CD8-positive, alpha-beta memory T cell (primary cell): ENCODE measurements around the gene EIF2D. TPM values are rescaled to one million over a fixed set of nuclear protein-coding genes. Genes with fewer than 3 reads are reported as not detected.

ENCODE experiments used
- CTCF ChIA-PET: fragments of 350-600 bp; sonication (Branson Sonifier 250); formaldehyde crosslinking; loops from one replicate; lab custom pipeline; 2021; ENCODE audit warnings: antibody characterized with exemption; lab: Charles Lee
- POLR2A ChIA-PET: fragments of 350-600 bp; sonication (Branson Sonifier 250); formaldehyde crosslinking; loops from one replicate; lab custom pipeline; 2021; ENCODE audit warnings: antibody characterized with exemption; lab: Charles Lee
- DNase-seq, 5 donors: peaks; one replicate each; pipeline versions ENCODE4 v3.0.0 to v3.0.0-alpha.2; 2020 to 2022; ENCODE audit warnings: mixed read lengths in 1 of 5
- H3K27ac ChIP-seq: one replicate; pipeline ENCODE4 v1.7.0; 2013; ENCODE audit warnings: low read depth, mild to moderate bottlenecking, low read length, moderate library complexity
- H3K27me3 ChIP-seq: 2 replicates; pipeline ENCODE4 v1.7.0; 2013; ENCODE audit warnings: low read length, mild to moderate bottlenecking; ENCODE audit not compliant: insufficient read depth, poor library complexity, severe bottlenecking
- H3K36me3 ChIP-seq: 2 replicates; pipeline ENCODE4 v1.7.0; 2013; ENCODE audit warnings: mild to moderate bottlenecking, low read length, moderate library complexity; ENCODE audit not compliant: insufficient read depth
- H3K4me1 ChIP-seq: 2 replicates; pipeline ENCODE4 v1.7.0; 2013; ENCODE audit warnings: mild to moderate bottlenecking, low read length, moderate library complexity; ENCODE audit not compliant: insufficient read depth
- H3K4me3 ChIP-seq: 2 replicates; pipeline ENCODE4 v1.7.0; 2013; ENCODE audit warnings: mild to moderate bottlenecking, low read length
- H3K9me3 ChIP-seq: 2 replicates; pipeline ENCODE4 v1.7.0; 2013; ENCODE audit warnings: mild to moderate bottlenecking, low read length
- H3K27ac Mint-ChIP-seq, 8 donors: one replicate each; pipeline ENCODE4 v1.8.0; 2020 to 2021; ENCODE audit warnings: mixed read lengths in 8 of 8, mild to moderate bottlenecking in 6 of 8, inconsistent platforms in 3 of 8, moderate library complexity in 3 of 8
- H3K27me3 Mint-ChIP-seq, 2 donors: one replicate each; pipeline ENCODE4 v1.8.0; 2020 to 2021; ENCODE audit warnings: mixed read lengths in 2 of 2, mild to moderate bottlenecking in 1 of 2, moderate library complexity in 1 of 2
- H3K36me3 Mint-ChIP-seq, 3 donors: one replicate each; pipeline ENCODE4 v1.8.0; 2020 to 2021; ENCODE audit warnings: mixed read lengths in 3 of 3, inconsistent platforms in 1 of 3, mild to moderate bottlenecking in 1 of 3
- H3K4me1 Mint-ChIP-seq, 3 donors: one replicate each; pipeline ENCODE4 v1.8.0; 2020 to 2021; ENCODE audit warnings: mixed read lengths in 3 of 3, inconsistent platforms in 1 of 3, mild to moderate bottlenecking in 1 of 3
- H3K4me3 Mint-ChIP-seq, 7 donors: one replicate each; pipeline ENCODE4 v1.8.0; 2020 to 2021; ENCODE audit warnings: mixed read lengths in 7 of 7, mild to moderate bottlenecking in 6 of 7, moderate library complexity in 4 of 7, inconsistent platforms in 2 of 7
- H3K9me3 Mint-ChIP-seq, 5 donors: one replicate each; pipeline ENCODE4 v1.8.0; 2020 to 2022; ENCODE audit warnings: mixed read lengths in 5 of 5, mild to moderate bottlenecking in 3 of 5, moderate library complexity in 2 of 5, inconsistent platforms in 1 of 5
- polyA plus RNA-seq: library from polyadenylated mRNA; unstranded; fragments of 300-500 nt; fragmentation: Illumina TruSeq; gene quantifications from one replicate; pipeline ENCODE4 v1.2.3, GENCODE V29; 2021
- total RNA-seq, 2 experiments: library from RNA; stranded (reverse); gene quantifications; one replicate each; pipeline ENCODE4 v1.2.3, GENCODE V29; 2021

EIF2D gene
- total and polyA plus RNA-seq, 3 experiments from 2014 or later = 35.3 to 88.7 (median 82.7) TPM

- no peaks in the 10 kb centered on the region for H3K27me3 ChIP-seq
- CTCF ChIA-PET = interaction anchor here (1.0 to 19.8 kb wide), 13 partner anchors 9 to 108 kb away, joined by 3 to 503 read pairs (median 5); partner anchors contain the start of gene EIF2D
- peak overlapping the region; percentile 86 to 100 (median 98) for H3K4me3 Mint-ChIP-seq
- peaks cover 70% of the 10 kb centered on the region for H3K4me1 ChIP-seq
- H3K36me3 Mint-ChIP-seq = peaks cover 2 to 24% (median 4%) of the 10 kb centered on the region in 3 donors
- peaks cover 67 to 74% (median 73%) of the 10 kb centered on the region in 3 donors for H3K4me1 Mint-ChIP-seq
- H3K9me3 ChIP-seq = no peaks in the 10 kb centered on the region
- no peak overlapping the region for H3K4me3 ChIP-seq
- no peaks in the 10 kb centered on the region for H3K9me3 Mint-ChIP-seq
- peak overlapping the region; percentile 76 to 97 (median 95) for H3K27ac Mint-ChIP-seq
- H3K36me3 ChIP-seq = no peaks in the 10 kb centered on the region
- peak overlapping the region; percentile 92 for H3K27ac ChIP-seq
- POLR2A ChIA-PET = interaction anchor here (1.0 to 7.3 kb wide), 2 partner anchors 21 to 27 kb away, joined by 5 to 45 read pairs; no protein-coding TSS in a partner anchor
- DNase-seq = no peak
- peaks cover 0 to 1% of the 10 kb centered on the region in 2 donors for H3K27me3 Mint-ChIP-seq
These were observed 57.4 kb downstream of the EIF2D start for GRCh38 chr1:206554701-206555472.

GRCh38 chr1:206554211-206554610, 58.1 kb downstream of the EIF2D start:
- POLR2A ChIA-PET = interaction anchor here (7.3 kb wide), 1 partner anchor 28 kb away, joined by 45 read pairs; no protein-coding TSS in a partner anchor
- CTCF ChIA-PET = interaction anchor here (0.8 to 19.8 kb wide), 7 partner anchors 8 to 59 kb away, joined by 3 to 503 read pairs (median 4); no protein-coding TSS in a partner anchor
- no peak overlapping the region for H3K27ac ChIP-seq
- H3K4me3 ChIP-seq = no peak overlapping the region
- H3K9me3 Mint-ChIP-seq = no peaks in the 10 kb centered on the region
- no peaks in the 10 kb centered on the region for H3K36me3 ChIP-seq
- H3K4me3 Mint-ChIP-seq = peak overlapping the region in 1 of 7 donors; percentile 34
- no peaks in the 10 kb centered on the region for H3K27me3 ChIP-seq
- no peaks in the 10 kb centered on the region for H3K9me3 ChIP-seq
- H3K4me1 Mint-ChIP-seq = peaks cover 61 to 67% (median 66%) of the 10 kb centered on the region in 3 donors
- DNase-seq = no peak
- H3K27ac Mint-ChIP-seq = peak overlapping the region; percentile 76 to 97 (median 95)
- peaks cover 65% of the 10 kb centered on the region for H3K4me1 ChIP-seq
- H3K36me3 Mint-ChIP-seq = peaks cover 0 to 18% (median 4%) of the 10 kb centered on the region in 3 donors
- H3K27me3 Mint-ChIP-seq = peaks cover 0 to 1% of the 10 kb centered on the region in 2 donors

GRCh38 chr1:206551986-206552326, 60.3 kb downstream of the EIF2D start:
- H3K36me3 Mint-ChIP-seq = peaks cover 0 to under 1% (median 0%) of the 10 kb centered on the region in 3 donors
- peak; percentile 71 to 91 (median 83) for DNase-seq
- Histone ChIP-seq H3K4me3 (no peak overlapping the region), H3K36me3 (no peaks in the 10 kb centered on the region), H3K27me3 (no peaks in the 10 kb centered on the region), H3K9me3 (no peaks in the 10 kb centered on the region), H3K27ac (no peak overlapping the region), H3K4me1 (peaks cover 65% of the 10 kb centered on the region)
- H3K9me3 Mint-ChIP-seq = no peaks in the 10 kb centered on the region
- H3K4me1 Mint-ChIP-seq = peaks cover 57 to 64% (median 61%) of the 10 kb centered on the region in 3 donors
- peaks cover 0 to 4% of the 10 kb centered on the region in 2 donors for H3K27me3 Mint-ChIP-seq
- H3K4me3 Mint-ChIP-seq = peak overlapping the region; percentile 4 to 79 (median 60)
- CTCF ChIA-PET = interaction anchor here (0.6 to 19.8 kb wide), 25 partner anchors 8 to 183 kb away, joined by 3 to 503 read pairs (median 4); partner anchors contain the start of genes DYRK3, EIF2D and IKBKE
- H3K27ac Mint-ChIP-seq = peak overlapping the region; percentile 84 to 100 (median 96)
- POLR2A ChIA-PET = interaction anchor here (0.6 to 2.2 kb wide), 12 partner anchors 11 to 60 kb away, joined by 3 to 15 read pairs (median 5); partner anchors contain the start of gene EIF2D

GRCh38 chr1:206551296-206551985, 60.8 kb downstream of the EIF2D start:
- Mint-ChIP-seq H3K27ac (peak overlapping the region; percentile 84 to 100 (median 96)), H3K9me3 (no peaks in the 10 kb centered on the region), H3K27me3 (peaks cover 0 to 4% of the 10 kb centered on the region in 2 donors), H3K4me3 (peak overlapping the region in 4 of 7 donors; percentile 8 to 74 (median 32)), H3K4me1 (peaks cover 54 to 61% (median 57%) of the 10 kb centered on the region in 3 donors), H3K36me3 (no peaks in the 10 kb centered on the region)
- no peak for DNase-seq
- Histone ChIP-seq H3K4me1 (peaks cover 63% of the 10 kb centered on the region), H3K4me3 (no peak overlapping the region), H3K9me3 (no peaks in the 10 kb centered on the region), H3K27me3 (no peaks in the 10 kb centered on the region), H3K36me3 (no peaks in the 10 kb centered on the region), H3K27ac (peak overlapping the region; percentile 56)
- ChIA-PET CTCF (interaction anchor here (0.6 to 19.8 kb wide), 23 partner anchors 8 to 183 kb away, joined by 3 to 503 read pairs (median 4); partner anchors contain the start of genes DYRK3, EIF2D and IKBKE), POLR2A (interaction anchor here (0.6 to 2.2 kb wide), 12 partner anchors 12 to 61 kb away, joined by 3 to 15 read pairs (median 5); partner anchors contain the start of gene EIF2D)

- Mint-ChIP-seq H3K4me3 (no peak overlapping the region), H3K27me3 (peaks cover 0 to 4% of the 10 kb centered on the region in 2 donors), H3K36me3 (no peaks in the 10 kb centered on the region), H3K9me3 (no peaks in the 10 kb centered on the region), H3K4me1 (peaks cover 47 to 55% (median 52%) of the 10 kb centered on the region in 3 donors), H3K27ac (peak overlapping the region in 7 of 8 donors; percentile 10 to 100 (median 89))
- ChIA-PET CTCF (interaction anchor here (1.4 to 19.8 kb wide), 4 partner anchors 12 to 52 kb away, joined by 3 to 503 read pairs (median 21); no protein-coding TSS in a partner anchor), POLR2A (interaction anchor here (2.2 kb wide), 1 partner anchor 33 kb away, joined by 14 read pairs; no protein-coding TSS in a partner anchor)
- DNase-seq = no peak
- Histone ChIP-seq H3K27me3 (no peaks in the 10 kb centered on the region), H3K9me3 (no peaks in the 10 kb centered on the region), H3K4me3 (no peak overlapping the region), H3K4me1 (peaks cover 53% of the 10 kb centered on the region), H3K36me3 (no peaks in the 10 kb centered on the region), H3K27ac (no peak overlapping the region)
These were observed 61.8 kb downstream of the EIF2D start for GRCh38 chr1:206550446-206550845.

- no peak for DNase-seq
- H3K27ac Mint-ChIP-seq = no peak overlapping the region
- H3K36me3 Mint-ChIP-seq = no peaks in the 10 kb centered on the region
- no peak overlapping the region for H3K27ac ChIP-seq
- no peak overlapping the region for H3K4me3 Mint-ChIP-seq
- peaks cover 0 to 3% of the 10 kb centered on the region in 2 donors for H3K27me3 Mint-ChIP-seq
- H3K9me3 Mint-ChIP-seq = no peaks in the 10 kb centered on the region
- no peaks in the 10 kb centered on the region for H3K9me3 ChIP-seq
- no peaks in the 10 kb centered on the region for H3K27me3 ChIP-seq
- no peak overlapping the region for H3K4me3 ChIP-seq
- H3K4me1 ChIP-seq = peaks cover 29% of the 10 kb centered on the region
- peaks cover 25 to 35% (median 30%) of the 10 kb centered on the region in 3 donors for H3K4me1 Mint-ChIP-seq
- no peaks in the 10 kb centered on the region for H3K36me3 ChIP-seq
- POLR2A ChIA-PET = no interaction called here
- CTCF ChIA-PET = interaction anchor here (1.3 to 10.1 kb wide), 6 partner anchors 12 to 117 kb away, joined by 3 to 305 read pairs (median 38); no protein-coding TSS in a partner anchor
These were observed 65.2 kb downstream of the EIF2D start for GRCh38 chr1:206547104-206547503.

- H3K4me1 ChIP-seq = peaks cover 12% of the 10 kb centered on the region
- H3K9me3 Mint-ChIP-seq = no peaks in the 10 kb centered on the region
- CTCF ChIA-PET = interaction anchor here (0.5 to 10.1 kb wide), 34 partner anchors 13 to 232 kb away, joined by 3 to 305 read pairs (median 5); partner anchors contain the start of genes DYRK3, EIF2D, IKBKE and RASSF5
- peaks cover 0 to 3% of the 10 kb centered on the region in 2 donors for H3K27me3 Mint-ChIP-seq
- peaks cover 13 to 19% (median 15%) of the 10 kb centered on the region in 3 donors for H3K4me1 Mint-ChIP-seq
- peak overlapping the region in 1 of 7 donors; percentile 16 for H3K4me3 Mint-ChIP-seq
- POLR2A ChIA-PET = interaction anchor here (0.6 to 2.3 kb wide), 9 partner anchors 11 to 508 kb away, joined by 4 to 9 read pairs (median 5); partner anchors contain the start of gene PFKFB2
- no peaks in the 10 kb centered on the region for H3K36me3 Mint-ChIP-seq
- H3K4me3 ChIP-seq = no peak overlapping the region
- H3K27ac ChIP-seq = no peak overlapping the region
- no peaks in the 10 kb centered on the region for H3K36me3 ChIP-seq
- H3K9me3 ChIP-seq = no peaks in the 10 kb centered on the region
- H3K27me3 ChIP-seq = no peaks in the 10 kb centered on the region
- no peak for DNase-seq
- H3K27ac Mint-ChIP-seq = peak overlapping the region in 5 of 8 donors; percentile 40 to 79 (median 50)
These were observed 66.9 kb downstream of the EIF2D start for GRCh38 chr1:206545351-206545750.
